GM21723 (cell line): ENCODE measurements around the gene ISCU.

Source experiments
- ATAC-seq: cut with Tn5 transposase; IDR thresholded peaks from one replicate; pipeline ENCODE4 v1.9.1; 2021; ENCODE audit warnings: mild to moderate bottlenecking, moderate library complexity; ENCODE audit not compliant: unreplicated experiment

The ISCU gene

GRCh38 chr12:108602209-108602705, 39.9 kb downstream of the ISCU start:
- no peak for ATAC-seq

- no peak for ATAC-seq
Observed at GRCh38 chr12:108602976-108603704, 40.7 kb downstream of the ISCU start.

GRCh38 chr12:108603743-108604142, 41.3 kb downstream of the ISCU start:
- no peak for ATAC-seq

GRCh38 chr12:108604208-108604941, 42.0 kb downstream of the ISCU start:
- ATAC-seq: no peak

GRCh38 chr12:108605000-108605689, 42.7 kb downstream of the ISCU start:
- ATAC-seq: no peak

- ATAC-seq: no peak
Observed at GRCh38 chr12:108605690-108606406, 43.5 kb downstream of the ISCU start.

GRCh38 chr12:108606492-108606891, 44.1 kb downstream of the ISCU start:
- ATAC-seq: no peak

GRCh38 chr12:108607981-108608600, 45.7 kb downstream of the ISCU start:
- no peak for ATAC-seq

- no peak for ATAC-seq
Observed at GRCh38 chr12:108608616-108609015, 46.2 kb downstream of the ISCU start.

- no peak for ATAC-seq
Observed at GRCh38 chr12:108609537-108610335, 47.3 kb downstream of the ISCU start.

- no peak for ATAC-seq
Observed at GRCh38 chr12:108610336-108610815, 48.0 kb downstream of the ISCU start.

- ATAC-seq: no peak
Observed at GRCh38 chr12:108610856-108611605, 48.6 kb downstream of the ISCU start.

- ATAC-seq: no peak
Observed at GRCh38 chr12:108611884-108612415, 49.6 kb downstream of the ISCU start.

- ATAC-seq: no peak
Observed at GRCh38 chr12:108612788-108613282, 50.4 kb downstream of the ISCU start.

- ATAC-seq: no peak
Observed at GRCh38 chr12:108613548-108613947, 51.2 kb downstream of the ISCU start.

GRCh38 chr12:108614041-108614440, 51.6 kb downstream of the ISCU start:
- no peak for ATAC-seq

GRCh38 chr12:108614639-108615038, 52.2 kb downstream of the ISCU start:
- ATAC-seq: no peak

- ATAC-seq: no peak
Observed at GRCh38 chr12:108615918-108616317, 53.5 kb downstream of the ISCU start.
